ENCODE data around the gene ZNF200.

DNA sequence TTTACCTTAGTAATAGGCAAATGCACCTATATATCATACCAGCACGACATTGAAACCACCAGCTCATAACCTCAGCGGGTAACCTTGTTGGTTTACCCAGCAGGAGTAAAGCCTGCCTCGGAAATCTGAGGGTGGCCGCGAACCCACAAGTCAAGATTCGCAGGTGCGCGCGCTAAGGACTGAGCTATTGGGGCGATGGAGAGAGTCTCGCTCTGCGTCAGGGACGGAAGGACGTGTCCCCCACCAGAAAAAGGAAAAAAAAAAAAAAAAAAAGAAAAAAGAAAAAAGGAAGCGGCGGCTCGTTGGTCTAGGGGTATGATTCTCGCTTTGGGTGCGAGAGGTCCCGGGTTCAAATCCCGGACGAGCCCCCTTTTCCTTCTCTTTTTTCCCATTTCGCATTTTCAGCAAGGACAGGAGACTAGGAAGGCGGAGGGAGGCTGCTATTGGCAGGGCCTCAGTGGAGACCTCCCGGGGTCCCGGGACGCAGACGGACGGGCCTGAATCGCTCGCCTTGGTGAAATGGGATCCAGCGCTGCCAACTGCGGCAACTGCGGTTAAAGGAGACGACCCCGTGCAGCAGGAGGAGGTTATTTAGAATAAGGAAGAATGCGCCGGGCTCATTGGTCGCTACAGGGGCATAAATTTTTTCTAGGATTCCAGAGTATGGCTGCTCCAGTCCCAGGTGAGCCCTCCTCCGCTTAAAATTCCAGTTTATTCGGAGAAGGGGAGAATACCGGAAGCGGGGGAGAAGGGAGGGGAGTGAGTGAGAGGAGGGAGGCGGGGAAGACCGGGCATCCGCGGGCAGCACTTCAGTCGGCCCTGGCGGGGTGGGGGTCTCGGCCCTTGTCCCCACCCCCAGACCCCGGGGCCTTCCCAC is 46.9 kb downstream of the ZNF200 start, which contains the start of gene OR1F1:
- TF ChIP-seq CTCF (IDR thresholded peaks at IDR 0.05; ENCODE audit: poor library complexity) = no peak
- TF ChIP-seq EZH2 (IDR thresholded peaks at IDR 0.05; ENCODE audit: borderline replicate concordance) = no peak

Measured in hepatocyte (in vitro differentiated cells).